ENCODE data around the gene MAN2A1. TPM values are rescaled to one million over a fixed set of nuclear protein-coding genes. Genes with fewer than 3 reads are reported as not detected.

MAN2A1 gene
- total and polyA plus RNA-seq, 5 experiments from 2014 or later: 17.5 to 83.9 (median 20.7) TPM

- H3K27me3 Mint-ChIP-seq: no peaks in the 10 kb centered on the region
- H3K9me3 Mint-ChIP-seq: peaks cover 0 to 6% (median 0%) of the 10 kb centered on the region in 9 donors
- peaks cover 5 to 24% (median 7%) of the 10 kb centered on the region in 4 donors for H3K4me1 Mint-ChIP-seq
- H3K27ac Mint-ChIP-seq: peak overlapping the region in 1 of 10 donors; percentile 66
- POLR2A ChIA-PET: no interaction called here
- H3K4me3 Mint-ChIP-seq: no peak overlapping the region
- peaks cover 26 to 73% (median 70%) of the 10 kb centered on the region in 3 donors for H3K36me3 Mint-ChIP-seq
- DNase-seq (no peak), ATAC-seq (no peak)
Observed at GRCh38 chr5:109838157-109838556, 148.4 kb downstream of the MAN2A1 start.

- peaks cover 22 to 39% (median 32%) of the 10 kb centered on the region in 4 donors for H3K4me1 Mint-ChIP-seq
- peaks cover 0 to 11% (median 0%) of the 10 kb centered on the region in 9 donors for H3K9me3 Mint-ChIP-seq
- ATAC-seq (no peak), DNase-seq (no peak)
- H3K27me3 Mint-ChIP-seq: no peaks in the 10 kb centered on the region
- POLR2A ChIA-PET: interaction anchor here (0.8 kb wide), 1 partner anchor 25 kb away, joined by 3 read pairs; no protein-coding TSS in a partner anchor
- peaks cover 39 to 80% (median 77%) of the 10 kb centered on the region in 3 donors for H3K36me3 Mint-ChIP-seq
- H3K4me3 Mint-ChIP-seq: no peak overlapping the region
- no peak overlapping the region for H3K27ac Mint-ChIP-seq
Observed at GRCh38 chr5:109844148-109844547, 154.4 kb downstream of the MAN2A1 start.

GRCh38 chr5:109844695-109845094, 155.0 kb downstream of the MAN2A1 start:
- peak overlapping the region in 2 of 10 donors; percentile 24 to 37 for H3K27ac Mint-ChIP-seq
- ATAC-seq (no peak), DNase-seq (no peak)
- no peaks in the 10 kb centered on the region for H3K27me3 Mint-ChIP-seq
- POLR2A ChIA-PET: interaction anchor here (0.8 kb wide), 1 partner anchor 25 kb away, joined by 3 read pairs; no protein-coding TSS in a partner anchor
- peaks cover 39 to 80% (median 78%) of the 10 kb centered on the region in 3 donors for H3K36me3 Mint-ChIP-seq
- peaks cover 28 to 43% (median 38%) of the 10 kb centered on the region in 4 donors for H3K4me1 Mint-ChIP-seq
- peaks cover 0 to 17% (median 0%) of the 10 kb centered on the region in 9 donors for H3K9me3 Mint-ChIP-seq
- peak overlapping the region in 1 of 10 donors; percentile 37 for H3K4me3 Mint-ChIP-seq

- DNase-seq (no peak), ATAC-seq (no peak)
- Mint-ChIP-seq H3K9me3 (peaks cover 0 to 17% (median 0%) of the 10 kb centered on the region in 9 donors), H3K4me1 (peaks cover 32 to 63% (median 60%) of the 10 kb centered on the region in 4 donors), H3K4me3 (peak overlapping the region in 7 of 10 donors; percentile 16 to 81 (median 55)), H3K27ac (peak overlapping the region; percentile 82 to 95 (median 88)), H3K36me3 (peaks cover 36 to 63% (median 56%) of the 10 kb centered on the region in 3 donors), H3K27me3 (no peaks in the 10 kb centered on the region)
- POLR2A ChIA-PET: interaction anchor here (0.9 to 1.6 kb wide), 4 partner anchors 9 to 158 kb away, joined by 3 to 7 read pairs (median 5); partner anchors contain the start of gene MAN2A1
Observed at GRCh38 chr5:109848130-109848529, 158.4 kb downstream of the MAN2A1 start.

- Mint-ChIP-seq H3K9me3 (peaks cover 0 to 17% (median 0%) of the 10 kb centered on the region in 9 donors), H3K4me1 (peaks cover 32 to 72% (median 66%) of the 10 kb centered on the region in 4 donors), H3K27ac (peak overlapping the region; percentile 82 to 95 (median 88)), H3K36me3 (peaks cover 29 to 54% (median 48%) of the 10 kb centered on the region in 3 donors), H3K4me3 (peak overlapping the region; percentile 39 to 81 (median 58)), H3K27me3 (no peaks in the 10 kb centered on the region)
- DNase-seq (peak in 5 of 10 donors; percentile 6 to 63 (median 30)), ATAC-seq (peak; percentile 82 to 86)
- POLR2A ChIA-PET: interaction anchor here (0.8 to 1.9 kb wide), 6 partner anchors 10 to 889 kb away, joined by 3 to 11 read pairs (median 5); partner anchors contain the start of gene SLC25A46
Observed at GRCh38 chr5:109849478-109850088, 159.9 kb downstream of the MAN2A1 start.

GRCh38 chr5:109852371-109853155, 162.8 kb downstream of the MAN2A1 start:
- DNase-seq: no peak

GRCh38 chr5:109853377-109853776, 163.7 kb downstream of the MAN2A1 start:
- DNase-seq (no peak), ATAC-seq (no peak)
- H3K9me3 Mint-ChIP-seq: peaks cover 0 to 14% (median 0%) of the 10 kb centered on the region in 9 donors
- H3K27ac Mint-ChIP-seq: peak overlapping the region in 9 of 10 donors; percentile 20 to 89 (median 61)
- peaks cover 41 to 83% (median 79%) of the 10 kb centered on the region in 4 donors for H3K4me1 Mint-ChIP-seq
- no peaks in the 10 kb centered on the region for H3K27me3 Mint-ChIP-seq
- peak overlapping the region in 5 of 10 donors; percentile 11 to 41 (median 33) for H3K4me3 Mint-ChIP-seq
- POLR2A ChIA-PET: interaction anchor here (0.5 to 2.2 kb wide), 3 partner anchors 11 to 174 kb away, joined by 3 to 8 read pairs (median 3); no protein-coding TSS in a partner anchor
- H3K36me3 Mint-ChIP-seq: peaks cover 11 to 25% (median 22%) of the 10 kb centered on the region in 3 donors

More at GRCh38 chr5:109852371-109853155, 162.8 kb downstream of the MAN2A1 start:
- peaks cover 40 to 81% (median 74%) of the 10 kb centered on the region in 4 donors for H3K4me1 Mint-ChIP-seq
- ATAC-seq: no peak
- H3K4me3 Mint-ChIP-seq: peak overlapping the region in 8 of 10 donors; percentile 11 to 58 (median 34)
- POLR2A ChIA-PET: interaction anchor here (1.2 to 2.2 kb wide), 3 partner anchors 19 to 71 kb away, joined by 3 to 8 read pairs (median 5); no protein-coding TSS in a partner anchor
- peaks cover 14 to 28% (median 26%) of the 10 kb centered on the region in 3 donors for H3K36me3 Mint-ChIP-seq
- H3K9me3 Mint-ChIP-seq: peaks cover 0 to 17% (median 0%) of the 10 kb centered on the region in 9 donors
- H3K27me3 Mint-ChIP-seq: no peaks in the 10 kb centered on the region
- peak overlapping the region; percentile 5 to 89 (median 64) for H3K27ac Mint-ChIP-seq

- DNase-seq: no peak
- peaks cover 33 to 81% (median 77%) of the 10 kb centered on the region in 4 donors for H3K4me1 Mint-ChIP-seq
- POLR2A ChIA-PET: no interaction called here
- ATAC-seq: no peak
- peak overlapping the region in 8 of 10 donors; percentile 42 to 93 (median 84) for H3K27ac Mint-ChIP-seq
- H3K4me3 Mint-ChIP-seq: no peak overlapping the region
- no peaks in the 10 kb centered on the region for H3K9me3 Mint-ChIP-seq
- peaks cover 15 to 26% (median 23%) of the 10 kb centered on the region in 3 donors for H3K36me3 Mint-ChIP-seq
- no peaks in the 10 kb centered on the region for H3K27me3 Mint-ChIP-seq
Observed at GRCh38 chr5:109855056-109855455, 165.3 kb downstream of the MAN2A1 start.

- H3K27me3 Mint-ChIP-seq: no peaks in the 10 kb centered on the region
- DNase-seq (peak in 6 of 10 donors; percentile 8 to 75 (median 44)), ATAC-seq (peak; percentile 74 to 85)
- H3K4me1 Mint-ChIP-seq: peaks cover 32 to 83% (median 78%) of the 10 kb centered on the region in 4 donors
- POLR2A ChIA-PET: interaction anchor here (0.6 to 2.3 kb wide), 11 partner anchors 9 to 197 kb away, joined by 3 to 32 read pairs (median 6); partner anchors contain the start of gene MAN2A1
- peak overlapping the region; percentile 84 to 96 (median 93) for H3K27ac Mint-ChIP-seq
- no peaks in the 10 kb centered on the region for H3K9me3 Mint-ChIP-seq
- peaks cover 9 to 30% (median 30%) of the 10 kb centered on the region in 3 donors for H3K36me3 Mint-ChIP-seq
- peak overlapping the region; percentile 37 to 86 (median 70) for H3K4me3 Mint-ChIP-seq
Observed at GRCh38 chr5:109857405-109858031, 167.8 kb downstream of the MAN2A1 start.

- Mint-ChIP-seq H3K27ac (peak overlapping the region in 7 of 10 donors; percentile 10 to 93 (median 61)), H3K4me1 (peaks cover 34 to 84% (median 79%) of the 10 kb centered on the region in 4 donors), H3K27me3 (no peaks in the 10 kb centered on the region), H3K36me3 (peaks cover 13 to 43% (median 42%) of the 10 kb centered on the region in 3 donors), H3K4me3 (peak overlapping the region in 1 of 10 donors; percentile 2), H3K9me3 (no peaks in the 10 kb centered on the region)
- DNase-seq (no peak), ATAC-seq (no peak)
- POLR2A ChIA-PET: interaction anchor here (0.6 to 1.9 kb wide), 3 partner anchors 10 to 62 kb away, joined by 3 to 7 read pairs (median 5); no protein-coding TSS in a partner anchor
Observed at GRCh38 chr5:109859537-109859936, 169.8 kb downstream of the MAN2A1 start.

GRCh38 chr5:109862301-109862700, 172.6 kb downstream of the MAN2A1 start:
- no peaks in the 10 kb centered on the region for H3K27me3 Mint-ChIP-seq
- H3K9me3 Mint-ChIP-seq: peaks cover 0 to 2% (median 0%) of the 10 kb centered on the region in 9 donors
- POLR2A ChIA-PET: interaction anchor here (1.1 kb wide), 1 partner anchor 38 kb away, joined by 3 read pairs; no protein-coding TSS in a partner anchor
- H3K27ac Mint-ChIP-seq: peak overlapping the region in 1 of 10 donors; percentile 51
- H3K4me3 Mint-ChIP-seq: no peak overlapping the region
- DNase-seq (no peak), ATAC-seq (no peak)
- peaks cover 32 to 83% (median 79%) of the 10 kb centered on the region in 4 donors for H3K4me1 Mint-ChIP-seq
- peaks cover 25 to 66% (median 65%) of the 10 kb centered on the region in 3 donors for H3K36me3 Mint-ChIP-seq

All from naive thymus-derived CD8-positive, alpha-beta T cell (primary cell).